HG03520 (cell line): ENCODE data around the gene MYO15B.

ENCODE experiments used
- ATAC-seq: cut with Tn5 transposase; IDR thresholded peaks from one replicate; pipeline ENCODE4 v1.9.1; 2021; ENCODE audit warnings: mild to moderate bottlenecking, moderate library complexity; ENCODE audit not compliant: unreplicated experiment

The MYO15B gene

GRCh38 chr17:75558666-75559530, 28.7 kb upstream of the MYO15B start:
- no peak for ATAC-seq

GRCh38 chr17:75559958-75560533, 27.6 kb upstream of the MYO15B start:
- ATAC-seq = no peak

GRCh38 chr17:75561927-75562603, 25.5 kb upstream of the MYO15B start:
- ATAC-seq = no peak

DNA sequence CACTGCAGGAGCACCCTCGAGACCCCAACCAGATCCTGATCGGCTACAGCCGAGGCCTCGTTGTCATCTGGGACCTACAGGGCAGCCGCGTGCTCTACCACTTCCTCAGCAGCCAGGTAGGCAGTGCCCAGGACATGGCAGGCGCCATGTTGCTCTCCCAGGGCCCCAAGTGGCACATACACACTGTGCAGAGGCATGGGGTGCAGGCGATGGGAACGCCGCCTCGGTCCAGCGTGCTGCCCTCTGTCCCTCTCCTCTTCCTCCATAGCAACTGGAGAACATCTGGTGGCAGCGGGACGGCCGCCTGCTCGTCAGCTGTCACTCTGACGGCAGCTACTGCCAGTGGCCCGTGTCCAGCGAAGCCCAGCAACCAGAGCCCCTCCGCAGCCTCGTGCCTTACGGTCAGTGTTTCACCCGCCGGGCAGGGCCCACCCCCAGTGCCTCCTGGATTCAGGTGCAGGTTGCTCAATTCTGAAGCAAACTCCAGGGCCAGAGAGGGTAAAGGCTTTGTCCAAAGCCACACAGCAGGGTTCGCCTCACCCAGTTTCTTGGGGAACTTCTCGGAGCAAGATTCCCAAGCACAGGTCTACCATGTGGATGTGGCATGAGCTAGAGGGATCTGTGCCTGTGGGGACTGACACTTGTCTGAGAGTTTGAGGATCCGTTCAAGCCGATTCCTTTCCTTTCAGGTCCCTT, 24.4 kb upstream of the MYO15B start:
- no peak for ATAC-seq

DNA sequence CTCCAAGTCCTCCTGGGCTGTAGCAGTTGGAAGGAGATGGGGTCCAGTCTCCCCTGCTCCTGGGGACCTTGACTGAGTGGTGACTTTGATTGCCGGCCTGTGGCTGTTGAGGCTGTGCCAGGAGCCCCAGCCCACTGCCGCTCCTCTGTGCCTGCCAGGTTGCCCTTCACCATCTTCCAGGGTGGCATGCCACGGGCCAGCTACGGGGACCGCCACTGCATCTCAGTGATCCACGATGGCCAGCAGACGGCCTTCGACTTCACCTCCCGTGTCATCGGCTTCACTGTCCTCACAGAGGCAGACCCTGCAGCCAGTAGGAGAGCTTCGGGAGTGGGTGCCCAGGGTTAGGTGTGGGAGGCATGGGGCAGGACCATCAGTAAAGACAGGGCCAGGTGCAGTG, 23.4 kb upstream of the MYO15B start:
- no peak for ATAC-seq

DNA sequence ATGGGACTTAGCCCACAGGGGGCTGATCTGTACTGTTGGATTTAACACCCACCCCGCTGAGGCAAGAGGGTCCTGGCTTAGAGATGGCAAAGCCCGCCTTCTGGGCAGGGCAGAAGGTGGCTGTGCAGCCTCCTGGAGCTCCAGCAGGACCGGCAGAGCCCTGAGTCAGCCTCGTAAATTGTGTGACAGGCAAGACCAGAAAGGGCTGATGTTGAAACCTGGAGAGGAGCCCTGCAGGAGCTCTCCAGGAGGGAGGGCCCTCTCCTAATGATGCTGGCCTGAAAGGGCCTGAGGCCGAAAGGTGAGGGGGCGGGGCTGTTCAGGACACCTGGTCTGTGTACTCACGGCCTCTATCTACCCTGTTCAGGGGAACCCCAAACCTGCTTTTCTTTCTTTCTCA, 22.5 kb upstream of the MYO15B start:
- no peak for ATAC-seq

- ATAC-seq = no peak
Observed at GRCh38 chr17:75565618-75566017, 22.0 kb upstream of the MYO15B start.

DNA sequence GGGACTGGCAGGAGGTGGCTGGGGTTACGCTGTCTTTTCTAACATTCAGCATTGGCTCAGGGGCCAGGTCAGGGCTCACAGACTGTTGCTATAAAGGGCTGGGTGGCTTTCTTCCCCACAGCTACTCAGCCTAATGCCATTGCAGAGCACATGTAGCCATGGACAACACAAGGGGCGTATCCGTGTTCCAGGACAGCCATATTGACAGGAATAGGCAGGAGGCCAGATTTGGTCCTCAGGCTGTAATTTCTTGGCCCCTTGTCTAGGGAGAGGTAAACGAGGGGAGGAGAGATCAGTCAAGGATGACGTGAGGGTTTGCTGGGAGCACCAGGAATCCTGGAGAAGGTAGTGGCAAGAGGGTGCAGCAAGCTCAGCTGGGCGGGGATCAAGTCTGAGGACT, 21.2 kb upstream of the MYO15B start:
- ATAC-seq = no peak

- ATAC-seq = no peak
Observed at GRCh38 chr17:75566834-75567233, 20.8 kb upstream of the MYO15B start.

GRCh38 chr17:75568412-75569255, 19.0 kb upstream of the MYO15B start:
- no peak for ATAC-seq

- ATAC-seq = no peak
Observed at GRCh38 chr17:75570034-75570676, 17.4 kb upstream of the MYO15B start.

GRCh38 chr17:75570772-75571171, 16.8 kb upstream of the MYO15B start:
- no peak for ATAC-seq

GRCh38 chr17:75571197-75571884, 16.3 kb upstream of the MYO15B start:
- ATAC-seq = no peak

GRCh38 chr17:75571885-75572215, 15.8 kb upstream of the MYO15B start:
- ATAC-seq = no peak

GRCh38 chr17:75572713-75573539, 14.7 kb upstream of the MYO15B start:
- no peak for ATAC-seq

GRCh38 chr17:75573540-75573957, 14.1 kb upstream of the MYO15B start:
- no peak for ATAC-seq

DNA sequence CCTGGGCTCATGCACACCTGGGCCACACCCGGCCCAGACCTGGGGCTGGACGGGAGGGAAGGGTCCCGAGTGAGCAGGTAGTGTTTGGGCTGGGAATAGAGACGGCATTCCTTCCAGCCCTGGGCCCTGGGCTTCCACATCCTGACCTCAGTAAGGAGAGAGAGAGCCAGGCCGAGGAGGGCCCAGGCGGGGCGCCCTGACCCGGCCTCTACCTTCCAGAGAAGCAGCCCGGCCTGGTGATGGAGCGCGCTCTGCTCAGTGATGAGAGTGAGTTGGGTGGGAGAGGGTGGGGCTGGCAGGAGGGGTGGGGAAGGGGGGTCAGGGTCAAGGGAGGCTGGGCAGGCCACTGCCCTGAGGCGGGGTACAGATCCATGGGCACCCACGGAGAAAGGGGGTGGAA, 13.6 kb upstream of the MYO15B start:
- ATAC-seq = no peak

GRCh38 chr17:75574404-75575036, 13.1 kb upstream of the MYO15B start:
- ATAC-seq = no peak
